PC-9 (cell line): Measurements from ENCODE around the gene NDUFAF8. TPM values are rescaled to one million over a fixed set of nuclear protein-coding genes. Genes with fewer than 3 reads are reported as not detected.

Source experiments
- BruUV-seq: library from RNA; stranded (reverse); fragments of 400-500 nt; replicated peaks from 2 replicates; lab custom pipeline; 2021; lab: Mats Ljungman, UMichigan
- CTCF ChIA-PET: fragments of 300-600 bp; sonication (Branson Sonifier 250); formaldehyde crosslinking; loops from one replicate; lab custom pipeline; 2022; ENCODE audit warnings: antibody characterized with exemption; lab: Charles Lee
- POLR2A ChIA-PET: fragments of 300-600 bp; sonication (Branson Sonifier 250); formaldehyde crosslinking; loops from one replicate; lab custom pipeline; 2022; ENCODE audit warnings: antibody characterized with exemption; ENCODE audit not compliant: unreplicated experiment; lab: Charles Lee
- DNase-seq, 2 experiments: peaks; one replicate each; pipeline versions ENCODE4 v3.0.0 to v3.0.0-alpha.2; 2015 to 2022; ENCODE audit warnings: mixed read lengths in 1 of 2
- H2AFZ ChIP-seq: fragments of 200-600 bp; sonication (generic); 2 replicates; pipeline ENCODE4 v1.8.1; 2017; ENCODE audit warnings: antibody characterized with exemption
- H3F3A ChIP-seq: fragments of 200-600 bp; sonication (generic); 2 replicates; pipeline ENCODE4 v1.8.1; 2017; ENCODE audit warnings: antibody characterized with exemption, mild to moderate bottlenecking, low read depth; ENCODE audit not compliant: insufficient read depth
- H3K27ac ChIP-seq: fragments of 200-600 bp; sonication (generic); 2 replicates; pipeline ENCODE4 v1.6.1; 2016; ENCODE audit warnings: mixed run types
- H3K27me3 ChIP-seq: fragments of 200-600 bp; sonication (generic); 2 replicates; pipeline ENCODE4 v1.6.1; 2016; ENCODE audit warnings: low read depth, mixed run types; ENCODE audit not compliant: insufficient read depth
- H3K36me3 ChIP-seq: fragments of 200-600 bp; sonication (generic); 2 replicates; pipeline ENCODE4 v1.6.1; 2016; ENCODE audit warnings: low read depth, mixed run types
- H3K4me1 ChIP-seq: fragments of 200-600 bp; sonication (generic); replicated peaks from 2 replicates; pipeline ENCODE4 v1.6.1; 2016; ENCODE audit warnings: mixed run types; ENCODE audit not compliant: insufficient read depth
- H3K4me2 ChIP-seq: fragments of 200-600 bp; sonication (generic); 2 replicates; pipeline ENCODE4 v1.6.1; 2017; ENCODE audit warnings: mixed run types
- H3K4me3 ChIP-seq: fragments of 200-600 bp; sonication (generic); 2 replicates; pipeline ENCODE4 v1.6.1; 2016; ENCODE audit warnings: mixed run types
- H3K79me2 ChIP-seq: fragments of 200-600 bp; sonication (generic); 2 replicates; pipeline ENCODE4 v1.6.1; 2017; ENCODE audit warnings: low read depth, mixed run types
- H3K9me2 ChIP-seq: fragments of 200-600 bp; sonication (generic); 2 replicates; pipeline ENCODE4 v1.8.1; 2017; ENCODE audit warnings: mild to moderate bottlenecking; ENCODE audit not compliant: insufficient read depth
- H3K9me3 ChIP-seq: fragments of 200-600 bp; sonication (generic); 2 replicates; pipeline ENCODE4 v1.8.1; 2016; ENCODE audit warnings: low read depth; ENCODE audit not compliant: insufficient read depth
- H4K20me1 ChIP-seq: fragments of 200-600 bp; sonication (generic); 2 replicates; pipeline ENCODE4 v1.8.1; 2017; ENCODE audit not compliant: insufficient read depth
- CTCF ChIP-seq: fragments of 200-600 bp; sonication (generic); conservative IDR thresholded peaks from 2 replicates; pipeline ENCODE4 v1.6.1; 2017; ENCODE audit warnings: mixed run types, antibody characterized with exemption, mild to moderate bottlenecking, moderate library complexity
- EZH2 ChIP-seq: fragments of 200-600 bp; sonication (generic); IDR thresholded peaks from 2 replicates; pipeline ENCODE4 v1.8.0; 2017; ENCODE audit warnings: antibody characterized with exemption, low read depth
- intact Hi-C: fragments of 100-400 bp; cut with micrococcal nuclease; formaldehyde crosslinking; loops from one replicate; pipeline ENCODE4 v1.10.0; 2022; ENCODE audit not compliant: unreplicated experiment
- total RNA-seq: library from RNA; stranded (reverse); gene quantifications from 2 replicates; pipeline ENCODE4 v1.2.3, GENCODE V29; 2021

NDUFAF8 gene
- total RNA-seq, 1 experiment from 2014 or later: 53.3 TPM

- H3K9me3 ChIP-seq: no peaks in the 10 kb centered on the region
- intact Hi-C loops: no loop called here
- H3K4me3 ChIP-seq: no peak overlapping the region
These were observed 32.1 kb downstream of the NDUFAF8 start for GRCh38 chr17:81271226-81271625.

GRCh38 chr17:81272616-81273015 is 33.5 kb downstream of the NDUFAF8 start:
- intact Hi-C loops: no loop called here
- H3K4me1 ChIP-seq: no peaks in the 10 kb centered on the region
- no peak for DNase-seq
- POLR2A ChIA-PET: no interaction called here
- no peaks in the 10 kb centered on the region for H3F3A ChIP-seq
- H3K79me2 ChIP-seq: no peaks in the 10 kb centered on the region
- no peaks in the 10 kb centered on the region for H4K20me1 ChIP-seq
- H3K27me3 ChIP-seq: no peaks in the 10 kb centered on the region
- no peaks in the 10 kb centered on the region for H3K9me3 ChIP-seq
- no peak overlapping the region for H3K4me2 ChIP-seq
- CTCF ChIA-PET: no interaction called here
- H3K27ac ChIP-seq: no peak overlapping the region
- H2AFZ ChIP-seq: no peak overlapping the region
- no peaks in the 10 kb centered on the region for H3K36me3 ChIP-seq
- no peak overlapping the region for H3K4me3 ChIP-seq
- TF ChIP-seq EZH2 (no peak), CTCF (no peak)
- no peaks in the 10 kb centered on the region for H3K9me2 ChIP-seq
- BruUV-seq: no TSS peak

More at GRCh38 chr17:81271226-81271625, 32.1 kb downstream of the NDUFAF8 start:
- BruUV-seq: no TSS peak
- Histone ChIP-seq H4K20me1 (no peaks in the 10 kb centered on the region), H3K27me3 (no peaks in the 10 kb centered on the region), H3K36me3 (no peaks in the 10 kb centered on the region), H3K27ac (no peak overlapping the region), H3K9me2 (no peaks in the 10 kb centered on the region), H3F3A (no peaks in the 10 kb centered on the region), H3K4me2 (no peak overlapping the region), H3K4me1 (no peaks in the 10 kb centered on the region), H2AFZ (no peak overlapping the region), H3K79me2 (no peaks in the 10 kb centered on the region)
- TF ChIP-seq CTCF: no peak
- no peak for TF ChIP-seq EZH2
- no peak for DNase-seq
- POLR2A ChIA-PET: no interaction called here
- CTCF ChIA-PET: no interaction called here

- H3F3A ChIP-seq: no peaks in the 10 kb centered on the region
- intact Hi-C loops: no loop called here
- no peak for TF ChIP-seq CTCF
- no peak for TF ChIP-seq EZH2
These were observed 34.8 kb downstream of the NDUFAF8 start for GRCh38 chr17:81273698-81274470.

More at GRCh38 chr17:81273698-81274470, 34.8 kb downstream of the NDUFAF8 start:
- ChIA-PET CTCF (interaction anchor here (0.6 kb wide), 1 partner anchor 1067 kb away, joined by 3 read pairs; no protein-coding TSS in a partner anchor), POLR2A (interaction anchor here (0.6 kb wide), 1 partner anchor 18 kb away, joined by 3 read pairs; no protein-coding TSS in a partner anchor)
- H3K4me2 ChIP-seq: no peak overlapping the region
- no peaks in the 10 kb centered on the region for H3K27me3 ChIP-seq
- H4K20me1 ChIP-seq: no peaks in the 10 kb centered on the region
- H3K9me2 ChIP-seq: no peaks in the 10 kb centered on the region
- no peak overlapping the region for H3K4me3 ChIP-seq
- H3K9me3 ChIP-seq: no peaks in the 10 kb centered on the region
- no peak for DNase-seq
- H3K79me2 ChIP-seq: no peaks in the 10 kb centered on the region
- H2AFZ ChIP-seq: no peak overlapping the region
- H3K4me1 ChIP-seq: no peaks in the 10 kb centered on the region
- no peaks in the 10 kb centered on the region for H3K36me3 ChIP-seq
- no peak overlapping the region for H3K27ac ChIP-seq
- no TSS peak for BruUV-seq
